Keratinocyte (primary cell): ENCODE data around the gene SLC1A2. TPM values are rescaled to one million over a fixed set of nuclear protein-coding genes. Genes with fewer than 3 reads are reported as not detected.

Experiments
- DNase-seq: peaks from one replicate; pipeline ENCODE4 v3.0.0-alpha.2; 2011; ENCODE audit warnings: low read depth, missing footprints, low spot score
- FAIRE-seq: peaks from 2 replicates; lab custom pipeline; 2011; peaks lifted over from hg19 to GRCh38; lab: Jason Lieb, UNC
- H2AFZ ChIP-seq: 2 replicates; pipeline ENCODE4 v1.6.0; 2012; ENCODE audit warnings: low read length, control low read depth, inconsistent platforms; ENCODE audit not compliant: control insufficient read depth
- H3K27ac ChIP-seq: 2 replicates; pipeline ENCODE4 v1.5.1; 2011; ENCODE audit warnings: low read length; ENCODE audit not compliant: control insufficient read depth, insufficient read depth
- H3K27me3 ChIP-seq: 3 replicates; pipeline ENCODE4 v1.6.0; 2011; ENCODE audit warnings: low read length; ENCODE audit not compliant: control insufficient read depth, insufficient read depth; ENCODE audit errors: extremely low read depth
- H3K36me3 ChIP-seq, 2 experiments: 2 replicates in 1 of 2; 3 replicates in 1 of 2; pipeline ENCODE4 v1.5.1; 2011; ENCODE audit warnings: low read length in 2 of 2, mild to moderate bottlenecking in 1 of 2; ENCODE audit not compliant: control insufficient read depth in 2 of 2, insufficient read depth in 2 of 2; ENCODE audit errors: extremely low read depth in 1 of 2
- H3K4me1 ChIP-seq: 3 replicates; pipeline ENCODE4 v1.5.1; 2011; ENCODE audit warnings: low read length; ENCODE audit not compliant: control insufficient read depth, insufficient read depth; ENCODE audit errors: extremely low read depth
- H3K4me2 ChIP-seq: 3 replicates; pipeline ENCODE4 v1.6.0; 2011; ENCODE audit warnings: low read depth, low read length; ENCODE audit not compliant: control insufficient read depth, insufficient read depth; ENCODE audit errors: extremely low read depth
- H3K4me3 ChIP-seq, 3 experiments: fragments of 200-600 bp in 1 of 3; sonication (generic) in 1 of 3; 2 replicates in 2 of 3; 3 replicates in 1 of 3; pipeline ENCODE4 v1.5.1; 2011 to 2016; ENCODE audit warnings: low read length in 3 of 3, mild to moderate bottlenecking in 3 of 3, control low read depth in 2 of 3, inconsistent platforms in 1 of 3, low read depth in 1 of 3, mixed read lengths in 1 of 3, mixed run types in 1 of 3, moderate library complexity in 1 of 3; ENCODE audit not compliant: control insufficient read depth in 2 of 3, insufficient read depth in 2 of 3; ENCODE audit errors: extremely low read depth in 1 of 3
- H3K79me2 ChIP-seq: 2 replicates; pipeline ENCODE4 v1.6.0; 2012; ENCODE audit warnings: low read length; ENCODE audit not compliant: control insufficient read depth, insufficient read depth
- H3K9ac ChIP-seq: 3 replicates; pipeline ENCODE4 v1.6.0; 2011; ENCODE audit warnings: low read length; ENCODE audit not compliant: control insufficient read depth, insufficient read depth; ENCODE audit errors: extremely low read depth
- H3K9me1 ChIP-seq: 3 replicates; pipeline ENCODE4 v1.6.0; 2011; ENCODE audit warnings: low read length; ENCODE audit not compliant: control insufficient read depth, insufficient read depth; ENCODE audit errors: extremely low read depth
- H3K9me3 ChIP-seq: 2 replicates; pipeline ENCODE4 v1.5.1; 2012; ENCODE audit warnings: low read depth, low read length; ENCODE audit not compliant: control insufficient read depth
- H4K20me1 ChIP-seq: 3 replicates; pipeline ENCODE4 v1.6.0; 2011; ENCODE audit warnings: low read length; ENCODE audit not compliant: control insufficient read depth, insufficient read depth; ENCODE audit errors: extremely low read depth
- CTCF ChIP-seq, 3 experiments: IDR thresholded peaks in 1 of 3; conservative IDR thresholded peaks in 1 of 3; optimal IDR thresholded peaks in 1 of 3; 2 replicates in 2 of 3; 3 replicates in 1 of 3; pipeline versions ENCODE3 to v1.5.1; 2011; ENCODE audit warnings: low read length in 3 of 3, mild to moderate bottlenecking in 3 of 3, moderate library complexity in 2 of 3, control low read depth in 1 of 3, inconsistent platforms in 1 of 3; ENCODE audit not compliant: insufficient read depth in 2 of 3; ENCODE audit errors: extremely low read depth in 1 of 3
- EZH2 ChIP-seq: IDR thresholded peaks from one replicate; pipeline ENCODE4 v1.6.1; 2012; ENCODE audit warnings: inconsistent platforms, mild to moderate bottlenecking, low read length, moderate library complexity
- dilution Hi-C: fragments of 300-500 bp; cut with MboI; formaldehyde crosslinking; loops from one replicate; pipeline ENCODE4 v1.7.0; 2020; ENCODE audit warnings: low sequenced_read_pairs; ENCODE audit not compliant: extremely low pct_ligation_motif_present
- polyA plus RNA-seq, 5 experiments: library from polyadenylated mRNA; depleted of rRNA in 3 of 5; stranded (reverse) in 3 of 5; stranded (forward) in 1 of 5; unstranded in 1 of 5; fragments of >200 nt; gene quantifications; 1 replicate in 1 of 5; 2 replicates in 3 of 5; 3 replicates in 1 of 5; pipeline versions ENCODE4 v1.2.1 to v1.2.3, GENCODE V29; 2011 to 2012; ENCODE audit warnings: missing spikeins in 2 of 5, low read depth in 1 of 5, low replicate concordance in 1 of 5

Gene SLC1A2
- polyA plus RNA-seq, 1 donor (not counting 4 experiments of a cell fraction or from before 2014, with no cell fraction given), result under 0.01 TPM

GRCh38 chr11:35461917-35462538 lies 42.7 kb upstream of the SLC1A2 start:
- no peak for TF ChIP-seq EZH2
- no peak for TF ChIP-seq CTCF (optimal IDR thresholded peaks at IDR 0.05 in 1 of 3, IDR thresholded peaks at IDR 0.05 in 1 of 3, conservative IDR thresholded peaks at IDR 0.05 in 1 of 3; ENCODE audit: extremely low read depth in 1 of 3, insufficient read depth in 2 of 3, low read length in 3 of 3)
- Histone ChIP-seq H3K9ac (no peak overlapping the region), H2AFZ (no peak overlapping the region), H4K20me1 (no peaks in the 10 kb centered on the region), H3K4me2 (no peak overlapping the region), H3K9me3 (no peaks in the 10 kb centered on the region), H3K27me3 (peaks cover 5% of the 10 kb centered on the region), H3K4me3 (no peak overlapping the region), H3K27ac (no peak overlapping the region), H3K9me1 (no peaks in the 10 kb centered on the region), H3K79me2 (no peaks in the 10 kb centered on the region), H3K4me1 (no peaks in the 10 kb centered on the region), H3K36me3 (no peaks in the 10 kb centered on the region)
- dilution Hi-C loops, result no loop called here
- FAIRE-seq (no peak), DNase-seq (no peak)

- no peak for FAIRE-seq
- H3K9me1 ChIP-seq, result no peaks in the 10 kb centered on the region
- no peak for DNase-seq
- no peak overlapping the region for H3K4me2 ChIP-seq
- no peak overlapping the region for H3K9ac ChIP-seq
- no peak overlapping the region for H2AFZ ChIP-seq
- H3K79me2 ChIP-seq, result no peaks in the 10 kb centered on the region
- H4K20me1 ChIP-seq, result no peaks in the 10 kb centered on the region
- H3K27ac ChIP-seq, result no peak overlapping the region
- no peaks in the 10 kb centered on the region for H3K9me3 ChIP-seq
- H3K36me3 ChIP-seq, result no peaks in the 10 kb centered on the region
- H3K27me3 ChIP-seq, result peaks cover 5% of the 10 kb centered on the region
- no peak for TF ChIP-seq EZH2
- no peak for TF ChIP-seq CTCF (optimal IDR thresholded peaks at IDR 0.05 in 1 of 3, IDR thresholded peaks at IDR 0.05 in 1 of 3, conservative IDR thresholded peaks at IDR 0.05 in 1 of 3; ENCODE audit: extremely low read depth in 1 of 3, insufficient read depth in 2 of 3, low read length in 3 of 3)
- H3K4me1 ChIP-seq, result no peaks in the 10 kb centered on the region
- no peak overlapping the region for H3K4me3 ChIP-seq
- dilution Hi-C loops, result no loop called here
Observed at GRCh38 chr11:35459489-35459888, 40.1 kb upstream of the SLC1A2 start.
